ENCODE results near the gene LSM14B.

LSM14B gene

GRCh38 chr20:62165762-62166399, 43.6 kb downstream of the LSM14B start:
- H3K27ac ChIP-seq = no peak overlapping the region
- TF ChIP-seq CTCF (IDR thresholded peaks at IDR 0.05) (no peak), ZFX (IDR thresholded peaks at IDR 0.05; ENCODE audit: borderline replicate concordance) (no peak)

DNA sequence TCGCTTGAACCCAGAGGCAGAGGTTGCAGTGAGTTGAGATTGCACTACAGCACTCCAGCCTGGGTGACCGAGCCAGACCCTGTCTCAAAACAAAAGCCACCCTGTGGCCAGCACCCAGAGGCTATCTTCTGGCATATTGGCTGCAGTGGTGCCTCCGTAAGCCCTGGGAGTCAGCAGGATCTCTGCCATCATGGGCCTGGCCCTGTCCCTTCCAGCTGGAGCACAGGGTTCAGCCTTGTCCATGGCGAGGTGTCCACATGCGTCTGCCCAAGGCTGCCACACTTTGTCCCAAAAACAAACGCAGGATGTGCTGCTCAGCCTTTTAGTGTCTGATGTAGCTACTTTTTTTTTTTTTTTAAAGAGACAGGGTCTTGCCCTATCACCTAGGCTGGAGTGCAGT, 45.2 kb downstream of the LSM14B start:
- TF ChIP-seq CTCF (IDR thresholded peaks at IDR 0.05) (no peak), ZFX (IDR thresholded peaks at IDR 0.05; ENCODE audit: borderline replicate concordance) (no peak)
- no peak overlapping the region for H3K27ac ChIP-seq

GRCh38 chr20:62168061-62168460, 45.8 kb downstream of the LSM14B start:
- H3K27ac ChIP-seq = no peak overlapping the region
- TF ChIP-seq ZFX (IDR thresholded peaks at IDR 0.05; ENCODE audit: borderline replicate concordance) (no peak), CTCF (IDR thresholded peaks at IDR 0.05) (no peak)

DNA sequence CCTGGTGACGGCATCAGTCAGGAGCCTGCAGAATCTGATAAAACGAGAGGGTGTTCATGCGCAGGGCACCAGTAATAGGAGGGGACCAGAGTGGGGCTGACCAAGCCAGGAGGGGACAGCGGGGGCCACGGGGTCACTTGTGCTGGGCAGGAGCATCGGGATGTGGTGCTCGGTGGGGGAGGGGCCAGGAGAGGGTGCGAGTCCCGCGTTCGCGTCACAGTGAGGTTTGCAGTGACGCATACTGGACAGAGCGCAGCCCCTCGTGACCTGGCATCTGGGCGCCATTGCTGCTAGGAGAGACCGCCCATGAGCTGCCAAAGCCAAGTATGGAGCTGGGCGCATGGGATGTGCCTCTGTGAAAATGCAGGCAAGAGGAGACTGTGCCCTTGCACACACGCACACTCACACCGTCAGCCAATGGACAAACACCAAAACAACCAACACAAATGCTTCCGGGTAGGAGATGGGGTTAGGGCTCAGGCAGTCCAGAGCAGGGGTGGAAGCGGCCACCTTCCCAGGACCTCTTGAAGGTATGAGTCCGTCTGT, 46.7 kb downstream of the LSM14B start:
- no peak overlapping the region for H3K27ac ChIP-seq
- TF ChIP-seq ZFX (IDR thresholded peaks at IDR 0.05; ENCODE audit: borderline replicate concordance) = no peak
- TF ChIP-seq CTCF (IDR thresholded peaks at IDR 0.05) = no peak

- no peak for TF ChIP-seq ZFX (IDR thresholded peaks at IDR 0.05; ENCODE audit: borderline replicate concordance)
- no peak for TF ChIP-seq CTCF (IDR thresholded peaks at IDR 0.05)
- no peak overlapping the region for H3K27ac ChIP-seq
These were observed 48.3 kb downstream of the LSM14B start for GRCh38 chr20:62170536-62170935.

DNA sequence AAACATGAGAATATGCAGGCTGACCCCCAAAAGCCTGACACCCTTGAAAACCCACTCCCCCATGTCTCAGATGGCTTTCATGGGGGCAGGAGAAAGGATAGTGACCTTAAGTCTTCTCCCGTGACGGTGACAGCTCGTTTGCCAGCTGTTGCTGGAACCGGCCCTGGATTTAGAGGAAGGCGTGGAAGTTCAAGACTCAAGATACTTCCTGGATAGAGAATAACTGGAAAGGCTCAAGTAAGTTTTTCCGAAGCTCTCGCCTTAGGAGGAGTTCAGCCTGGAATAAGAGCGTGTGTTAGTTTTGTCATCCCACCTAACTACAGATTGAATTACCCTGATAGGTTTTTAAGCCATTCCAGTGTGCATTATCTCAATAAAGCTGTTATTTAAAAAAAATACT, 49.0 kb downstream of the LSM14B start:
- no peak overlapping the region for H3K27ac ChIP-seq
- TF ChIP-seq ZFX (IDR thresholded peaks at IDR 0.05; ENCODE audit: borderline replicate concordance) (no peak), CTCF (IDR thresholded peaks at IDR 0.05) (no peak)

GRCh38 chr20:62172666-62173065, 50.4 kb downstream of the LSM14B start:
- TF ChIP-seq CTCF (IDR thresholded peaks at IDR 0.05) = no peak
- no peak for TF ChIP-seq ZFX (IDR thresholded peaks at IDR 0.05; ENCODE audit: borderline replicate concordance)
- no peak overlapping the region for H3K27ac ChIP-seq
